ENCODE results near the gene DNAJC8. TPM values are rescaled to one million over a fixed set of nuclear protein-coding genes. Genes with fewer than 3 reads are reported as not detected.
A peak's percentile ranks its signal among the peaks of the same experiment; 100 is the strongest.

Gene DNAJC8
- total and polyA plus RNA-seq, 2 experiments from 2014 or later, result 72.3 to 137 TPM

DNA sequence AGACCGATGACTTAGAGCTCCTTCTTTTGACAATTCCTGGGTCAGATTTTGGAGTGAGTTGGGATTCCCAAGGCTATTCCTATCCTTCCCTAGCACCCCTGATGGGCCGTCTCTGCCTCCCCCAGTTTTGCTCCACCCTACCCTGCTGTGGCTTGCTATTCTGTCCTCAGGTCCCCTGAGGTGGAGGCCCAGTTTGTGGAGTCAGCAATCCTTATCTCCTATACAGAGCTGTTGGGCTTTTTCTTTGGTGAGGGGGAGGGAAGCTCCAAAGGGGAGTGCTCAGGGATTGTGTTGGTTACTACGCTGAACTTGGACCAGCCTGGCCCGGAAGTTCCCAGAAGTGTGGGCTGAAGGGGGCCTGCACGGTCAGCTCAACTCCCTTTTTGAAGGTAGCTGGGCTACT lies 34.1 kb upstream of the DNAJC8 start:
- TF ChIP-seq, protein P1, sequence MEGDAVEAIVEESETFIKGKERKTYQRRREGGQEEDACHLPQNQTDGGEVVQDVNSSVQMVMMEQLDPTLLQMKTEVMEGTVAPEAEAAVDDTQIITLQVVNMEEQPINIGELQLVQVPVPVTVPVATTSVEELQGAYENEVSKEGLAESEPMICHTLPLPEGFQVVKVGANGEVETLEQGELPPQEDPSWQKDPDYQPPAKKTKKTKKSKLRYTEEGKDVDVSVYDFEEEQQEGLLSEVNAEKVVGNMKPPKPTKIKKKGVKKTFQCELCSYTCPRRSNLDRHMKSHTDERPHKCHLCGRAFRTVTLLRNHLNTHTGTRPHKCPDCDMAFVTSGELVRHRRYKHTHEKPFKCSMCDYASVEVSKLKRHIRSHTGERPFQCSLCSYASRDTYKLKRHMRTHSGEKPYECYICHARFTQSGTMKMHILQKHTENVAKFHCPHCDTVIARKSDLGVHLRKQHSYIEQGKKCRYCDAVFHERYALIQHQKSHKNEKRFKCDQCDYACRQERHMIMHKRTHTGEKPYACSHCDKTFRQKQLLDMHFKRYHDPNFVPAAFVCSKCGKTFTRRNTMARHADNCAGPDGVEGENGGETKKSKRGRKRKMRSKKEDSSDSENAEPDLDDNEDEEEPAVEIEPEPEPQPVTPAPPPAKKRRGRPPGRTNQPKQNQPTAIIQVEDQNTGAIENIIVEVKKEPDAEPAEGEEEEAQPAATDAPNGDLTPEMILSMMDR (IDR thresholded peaks at IDR 0.05; ENCODE audit: low read depth, low read length), result no peak
- H3K36me3 ChIP-seq, result peaks cover 4% of the 10 kb centered on the region
- H3K27me3 ChIP-seq, result no peaks in the 10 kb centered on the region
- H3K4me3 ChIP-seq, result no peak overlapping the region
- H3K9me3 ChIP-seq (ENCODE audit: low read depth), result no peaks in the 10 kb centered on the region
- DNase-seq (ENCODE audit: low read depth in 1 of 2, low spot score in 1 of 2), result peak in 1 of 2 donors; percentile 56
- no peak overlapping the region for H3K27ac ChIP-seq
- H3K4me1 ChIP-seq (ENCODE audit: low read depth), result peaks cover 11% of the 10 kb centered on the region

DNA sequence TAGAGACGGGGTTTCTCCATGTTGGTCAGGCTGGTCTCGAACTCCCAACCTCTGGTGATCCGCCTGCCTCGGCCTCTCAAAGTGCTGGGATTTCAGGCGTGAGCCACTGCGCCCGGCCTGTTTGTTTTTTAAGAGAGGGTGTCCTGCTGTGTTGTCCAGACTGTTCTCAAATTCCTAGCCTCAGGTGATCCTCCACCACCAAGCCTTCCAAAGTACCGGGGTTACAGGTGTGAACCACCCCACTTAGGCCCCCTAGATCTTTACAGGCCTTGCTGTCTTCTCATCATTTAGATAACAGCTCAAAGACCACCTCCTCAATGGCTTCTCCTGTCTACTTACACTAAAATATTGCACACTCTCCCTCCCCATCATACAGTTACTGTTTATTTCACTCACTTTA lies 32.7 kb upstream of the DNAJC8 start:
- Histone ChIP-seq H3K9me3 (ENCODE audit: low read depth) (no peaks in the 10 kb centered on the region), H3K4me1 (ENCODE audit: low read depth) (peaks cover 16% of the 10 kb centered on the region), H3K4me3 (no peak overlapping the region), H3K27ac (no peak overlapping the region), H3K27me3 (no peaks in the 10 kb centered on the region), H3K36me3 (peaks cover 2% of the 10 kb centered on the region)
- TF ChIP-seq, protein P1 (IDR thresholded peaks at IDR 0.05; ENCODE audit: low read depth, low read length), result no peak
- DNase-seq (ENCODE audit: low read depth in 1 of 2, low spot score in 1 of 2), result no peak

DNA sequence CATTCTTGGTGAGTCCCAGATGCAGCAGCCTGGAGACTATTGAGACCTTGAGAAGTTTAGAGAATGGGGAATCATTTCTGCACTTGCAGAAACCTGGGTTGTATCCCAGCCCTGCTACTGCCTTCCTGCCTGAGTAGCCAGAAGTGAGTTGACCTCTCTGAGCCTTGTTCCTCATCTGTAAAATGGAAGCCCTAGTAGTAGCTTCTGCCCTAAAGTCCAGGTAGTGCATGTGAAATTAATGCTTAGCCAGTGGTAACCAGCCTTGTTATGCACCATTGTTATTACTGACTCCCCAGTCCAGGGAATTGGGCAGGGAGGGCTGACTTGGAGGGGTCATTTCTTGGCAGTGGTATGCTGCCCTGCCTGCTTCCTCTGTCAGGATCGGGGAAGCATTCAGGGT lies 32.1 kb upstream of the DNAJC8 start:
- no peak overlapping the region for H3K27ac ChIP-seq
- no peak for DNase-seq (ENCODE audit: low read depth in 1 of 2, low spot score in 1 of 2)

GRCh38 chr1:28260803-28261174 lies 28.0 kb upstream of the DNAJC8 start:
- Histone ChIP-seq H3K4me1 (ENCODE audit: low read depth) (peaks cover 20% of the 10 kb centered on the region), H3K27me3 (no peaks in the 10 kb centered on the region), H3K36me3 (no peaks in the 10 kb centered on the region), H3K4me3 (peak overlapping the region; percentile 72), H3K27ac (no peak overlapping the region), H3K9me3 (ENCODE audit: low read depth) (no peaks in the 10 kb centered on the region)
- TF ChIP-seq, protein P1 (IDR thresholded peaks at IDR 0.05; ENCODE audit: low read depth, low read length), result no peak
- DNase-seq (ENCODE audit: low read depth in 1 of 2, low spot score in 1 of 2), result no peak

More for the DNA sequence above, 32.1 kb upstream of the DNAJC8 start:
- no peaks in the 10 kb centered on the region for H3K9me3 ChIP-seq (ENCODE audit: low read depth)
- H3K4me1 ChIP-seq (ENCODE audit: low read depth), result peaks cover 16% of the 10 kb centered on the region
- no peaks in the 10 kb centered on the region for H3K27me3 ChIP-seq
- TF ChIP-seq, protein P1 (IDR thresholded peaks at IDR 0.05; ENCODE audit: low read depth, low read length), result no peak
- no peak overlapping the region for H3K4me3 ChIP-seq
- no peaks in the 10 kb centered on the region for H3K36me3 ChIP-seq

- Histone ChIP-seq H3K4me1 (ENCODE audit: low read depth) (peaks cover 20% of the 10 kb centered on the region), H3K4me3 (peak overlapping the region; percentile 72), H3K27me3 (no peaks in the 10 kb centered on the region), H3K36me3 (no peaks in the 10 kb centered on the region), H3K9me3 (ENCODE audit: low read depth) (no peaks in the 10 kb centered on the region), H3K27ac (peak overlapping the region; percentile 65)
- peak; percentile 90 to 96 for DNase-seq (ENCODE audit: low read depth in 1 of 2, low spot score in 1 of 2)
- TF ChIP-seq, protein P1 (IDR thresholded peaks at IDR 0.05; ENCODE audit: low read depth, low read length), result no peak
These were observed 27.3 kb upstream of the DNAJC8 start for GRCh38 chr1:28259934-28260802.
